ENCODE data around the gene CCR5. TPM values are rescaled to one million over a fixed set of nuclear protein-coding genes. Genes with fewer than 3 reads are reported as not detected.
"Not testable (repeated sequence)": the region's sequence is repeated elsewhere in the genome, so short reads cannot be mapped to it uniquely, and the experiment has no call there.

Gene CCR5
- total RNA-seq, 3 donors from 2014 or later (not counting 1 experiment from before 2014, with no cell fraction given): 0.59 to 7.6 (median 1.0) TPM

GRCh38 chr3:46325645-46326300, 45.0 kb upstream of the CCR5 start:
- peaks cover 17% of the 10 kb centered on the region for H3K4me1 ChIP-seq (ENCODE audit: control insufficient read depth, insufficient read depth, low read length)
- H3K27me3 ChIP-seq (ENCODE audit: control insufficient read depth, insufficient read depth, low read length): no peaks in the 10 kb centered on the region
- intact Hi-C loops (cut with micrococcal nuclease): no loop called here
- H3K9me3 Mint-ChIP-seq: no peaks in the 10 kb centered on the region
- H3K27me3 Mint-ChIP-seq (ENCODE audit: low read depth in 2 of 2): peaks cover 0 to 6% of the 10 kb centered on the region in 2 donors
- no peak overlapping the region for H3K4me3 Mint-ChIP-seq
- H3K4me3 ChIP-seq (ENCODE audit: low read length): no peak overlapping the region
- H3K4me1 Mint-ChIP-seq: no peaks in the 10 kb centered on the region
- peak in 1 of 2 donors; percentile 15 for DNase-seq
- no peaks in the 10 kb centered on the region for H3K36me3 ChIP-seq (ENCODE audit: control insufficient read depth, insufficient read depth, low read length)
- WGBS (ENCODE audit: insufficient coverage): 87% methylated on average over 1 of the region's 1 CpG
- no peaks in the 10 kb centered on the region for H3K9me3 ChIP-seq (ENCODE audit: control insufficient read depth, insufficient read depth, low read length)
- no peaks in the 10 kb centered on the region for H3K36me3 Mint-ChIP-seq
- peak overlapping the region; percentile 27 to 37 for H3K27ac Mint-ChIP-seq
- H3K27ac ChIP-seq (ENCODE audit: low read length): no peak overlapping the region
- peak; percentile 58 to 81 (median 59) for ATAC-seq
- TF ChIP-seq, protein P1, sequence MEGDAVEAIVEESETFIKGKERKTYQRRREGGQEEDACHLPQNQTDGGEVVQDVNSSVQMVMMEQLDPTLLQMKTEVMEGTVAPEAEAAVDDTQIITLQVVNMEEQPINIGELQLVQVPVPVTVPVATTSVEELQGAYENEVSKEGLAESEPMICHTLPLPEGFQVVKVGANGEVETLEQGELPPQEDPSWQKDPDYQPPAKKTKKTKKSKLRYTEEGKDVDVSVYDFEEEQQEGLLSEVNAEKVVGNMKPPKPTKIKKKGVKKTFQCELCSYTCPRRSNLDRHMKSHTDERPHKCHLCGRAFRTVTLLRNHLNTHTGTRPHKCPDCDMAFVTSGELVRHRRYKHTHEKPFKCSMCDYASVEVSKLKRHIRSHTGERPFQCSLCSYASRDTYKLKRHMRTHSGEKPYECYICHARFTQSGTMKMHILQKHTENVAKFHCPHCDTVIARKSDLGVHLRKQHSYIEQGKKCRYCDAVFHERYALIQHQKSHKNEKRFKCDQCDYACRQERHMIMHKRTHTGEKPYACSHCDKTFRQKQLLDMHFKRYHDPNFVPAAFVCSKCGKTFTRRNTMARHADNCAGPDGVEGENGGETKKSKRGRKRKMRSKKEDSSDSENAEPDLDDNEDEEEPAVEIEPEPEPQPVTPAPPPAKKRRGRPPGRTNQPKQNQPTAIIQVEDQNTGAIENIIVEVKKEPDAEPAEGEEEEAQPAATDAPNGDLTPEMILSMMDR (IDR thresholded peaks at IDR 0.05): no peak

DNA sequence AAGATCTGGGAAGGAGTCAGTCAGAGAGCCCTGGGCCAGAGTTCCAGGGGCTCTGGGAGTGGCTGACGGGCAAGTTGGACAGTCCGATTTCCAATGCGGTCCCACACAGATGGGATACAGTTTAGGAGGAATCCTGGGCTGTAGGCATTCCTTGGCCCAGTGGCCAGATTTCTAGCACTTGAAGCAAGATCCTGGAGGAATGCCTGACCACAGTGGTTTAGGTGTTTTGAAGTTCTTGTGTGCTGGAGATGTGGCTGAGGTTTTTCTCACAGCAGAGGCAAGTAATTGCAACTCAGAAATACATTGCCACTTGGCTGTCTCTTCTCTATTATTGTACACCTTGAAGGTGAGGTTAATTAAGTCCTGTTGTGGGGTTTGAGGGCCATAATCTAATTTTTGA, 40.1 kb upstream of the CCR5 start:
- H3K4me1 Mint-ChIP-seq; DNase-seq; ATAC-seq; intact Hi-C loops (cut with micrococcal nuclease); H3K36me3 ChIP-seq (ENCODE audit: control insufficient read depth, insufficient read depth, low read length); H3K27ac ChIP-seq (ENCODE audit: low read length); H3K9me3 ChIP-seq (ENCODE audit: control insufficient read depth, insufficient read depth, low read length); H3K4me3 Mint-ChIP-seq; H3K4me1 ChIP-seq (ENCODE audit: control insufficient read depth, insufficient read depth, low read length); H3K27me3 Mint-ChIP-seq (ENCODE audit: low read depth in 2 of 2); H3K27me3 ChIP-seq (ENCODE audit: control insufficient read depth, insufficient read depth, low read length); H3K9me3 Mint-ChIP-seq; H3K27ac Mint-ChIP-seq; H3K36me3 Mint-ChIP-seq; H3K4me3 ChIP-seq (ENCODE audit: low read length): not testable (repeated sequence)
- WGBS (ENCODE audit: insufficient coverage): 98% methylated on average over 3 of the region's 3 CpGs

GRCh38 chr3:46334741-46335478, 35.8 kb upstream of the CCR5 start:
- Mint-ChIP-seq H3K4me1 (peaks cover 6 to 8% of the 10 kb centered on the region in 2 donors), H3K9me3 (peaks cover 2 to 10% of the 10 kb centered on the region in 2 donors), H3K27me3 (ENCODE audit: low read depth in 2 of 2) (peaks cover 0 to 3% of the 10 kb centered on the region in 2 donors), H3K36me3 (peaks cover 8% of the 10 kb centered on the region), H3K4me3 (no peak overlapping the region), H3K27ac (no peak overlapping the region)
- WGBS (ENCODE audit: insufficient coverage): 90% methylated on average over 4 of the region's 4 CpGs
- H3K9me3 ChIP-seq (ENCODE audit: control insufficient read depth, insufficient read depth, low read length): peaks cover 20% of the 10 kb centered on the region
- ATAC-seq (no peak), DNase-seq (no peak)
- intact Hi-C loops (cut with micrococcal nuclease): no loop called here
- no peaks in the 10 kb centered on the region for H3K27me3 ChIP-seq (ENCODE audit: control insufficient read depth, insufficient read depth, low read length)
- H3K27ac ChIP-seq (ENCODE audit: low read length): no peak overlapping the region
- TF ChIP-seq, protein P1 (IDR thresholded peaks at IDR 0.05): no peak
- H3K4me3 ChIP-seq (ENCODE audit: low read length): no peak overlapping the region
- H3K4me1 ChIP-seq (ENCODE audit: control insufficient read depth, insufficient read depth, low read length): peaks cover 4% of the 10 kb centered on the region
- no peaks in the 10 kb centered on the region for H3K36me3 ChIP-seq (ENCODE audit: control insufficient read depth, insufficient read depth, low read length)

- WGBS (ENCODE audit: insufficient coverage): 94% methylated on average over 2 of the region's 3 CpGs
- no peak for ATAC-seq
- no peak overlapping the region for H3K4me3 Mint-ChIP-seq
Observed at GRCh38 chr3:46335541-46335940, 35.2 kb upstream of the CCR5 start.

More at GRCh38 chr3:46335541-46335940, 35.2 kb upstream of the CCR5 start:
- Histone ChIP-seq H3K27me3 (ENCODE audit: control insufficient read depth, insufficient read depth, low read length) (no peaks in the 10 kb centered on the region), H3K36me3 (ENCODE audit: control insufficient read depth, insufficient read depth, low read length) (no peaks in the 10 kb centered on the region), H3K4me1 (ENCODE audit: control insufficient read depth, insufficient read depth, low read length) (peaks cover 4% of the 10 kb centered on the region), H3K4me3 (ENCODE audit: low read length) (no peak overlapping the region), H3K27ac (ENCODE audit: low read length) (no peak overlapping the region), H3K9me3 (ENCODE audit: control insufficient read depth, insufficient read depth, low read length) (peaks cover 22% of the 10 kb centered on the region)
- H3K4me1 Mint-ChIP-seq: peaks cover 6 to 8% of the 10 kb centered on the region in 2 donors
- intact Hi-C loops (cut with micrococcal nuclease): no loop called here
- H3K27me3 Mint-ChIP-seq (ENCODE audit: low read depth in 2 of 2): peaks cover 0 to 3% of the 10 kb centered on the region in 2 donors
- peaks cover 4 to 13% of the 10 kb centered on the region in 2 donors for H3K9me3 Mint-ChIP-seq
- no peak overlapping the region for H3K27ac Mint-ChIP-seq
- DNase-seq: no peak
- TF ChIP-seq, protein P1 (IDR thresholded peaks at IDR 0.05): no peak
- H3K36me3 Mint-ChIP-seq: peaks cover 8% of the 10 kb centered on the region
